Muscle of leg (tissue), 16 donors: ENCODE measurements around the gene FIGN. TPM values are rescaled to one million over a fixed set of nuclear protein-coding genes. Genes with fewer than 3 reads are reported as not detected.

Experiments used
- DNase-seq: peaks from one replicate; pipeline ENCODE4 v3.0.0; 2013
- H3K27ac ChIP-seq: one replicate; pipeline ENCODE4 v1.5.1; 2013; ENCODE audit warnings: mild to moderate bottlenecking, low read length, control low read depth
- H3K27me3 ChIP-seq: one replicate; pipeline ENCODE4 v1.6.1; 2013; ENCODE audit warnings: low read length; ENCODE audit not compliant: control insufficient read depth, insufficient read depth
- H3K36me3 ChIP-seq: one replicate; pipeline ENCODE4 v1.6.1; 2013; ENCODE audit warnings: low read length; ENCODE audit not compliant: control insufficient read depth, insufficient read depth
- H3K4me1 ChIP-seq: one replicate; pipeline ENCODE4 v1.6.1; 2013; ENCODE audit warnings: low read length; ENCODE audit not compliant: control insufficient read depth, insufficient read depth
- H3K4me3 ChIP-seq: one replicate; pipeline ENCODE4 v1.5.1; 2013; ENCODE audit warnings: low read length, control low read depth
- H3K9me3 ChIP-seq: replicated peaks from 2 replicates; pipeline ENCODE4 v1.6.1; 2013; ENCODE audit warnings: low read depth, low read length; ENCODE audit not compliant: control insufficient read depth
- WGBS: methylation state at CpG from one replicate; pipeline ENCODE4 v1.1.5; 2013; ENCODE audit warnings: missing lambda C conversion rate; ENCODE audit not compliant: insufficient coverage; 5-methylcytosine and 5-hydroxymethylcytosine counted together
- long read RNA-seq, 11 donors: transcript quantifications; one replicate each; lab custom pipeline, GENCODE V29; 2026
- polyA plus RNA-seq, 8 donors: library from polyadenylated mRNA; unstranded; fragments of 120-200 nt; gene quantifications; one replicate each; pipeline versions ENCODE4 v1.2.1 to v1.2.3, GENCODE V29; 2013; ENCODE audit warnings: inconsistent platforms in 1 of 8, low replicate concordance in 1 of 8; ENCODE audit not compliant: insufficient read length in 8 of 8, insufficient read depth in 1 of 8
- total RNA-seq: library from RNA; stranded (reverse); fragments of 120-200 nt; gene quantifications from one replicate; pipeline ENCODE4 v1.2.4, GENCODE V29; 2013

Gene FIGN, protein sequence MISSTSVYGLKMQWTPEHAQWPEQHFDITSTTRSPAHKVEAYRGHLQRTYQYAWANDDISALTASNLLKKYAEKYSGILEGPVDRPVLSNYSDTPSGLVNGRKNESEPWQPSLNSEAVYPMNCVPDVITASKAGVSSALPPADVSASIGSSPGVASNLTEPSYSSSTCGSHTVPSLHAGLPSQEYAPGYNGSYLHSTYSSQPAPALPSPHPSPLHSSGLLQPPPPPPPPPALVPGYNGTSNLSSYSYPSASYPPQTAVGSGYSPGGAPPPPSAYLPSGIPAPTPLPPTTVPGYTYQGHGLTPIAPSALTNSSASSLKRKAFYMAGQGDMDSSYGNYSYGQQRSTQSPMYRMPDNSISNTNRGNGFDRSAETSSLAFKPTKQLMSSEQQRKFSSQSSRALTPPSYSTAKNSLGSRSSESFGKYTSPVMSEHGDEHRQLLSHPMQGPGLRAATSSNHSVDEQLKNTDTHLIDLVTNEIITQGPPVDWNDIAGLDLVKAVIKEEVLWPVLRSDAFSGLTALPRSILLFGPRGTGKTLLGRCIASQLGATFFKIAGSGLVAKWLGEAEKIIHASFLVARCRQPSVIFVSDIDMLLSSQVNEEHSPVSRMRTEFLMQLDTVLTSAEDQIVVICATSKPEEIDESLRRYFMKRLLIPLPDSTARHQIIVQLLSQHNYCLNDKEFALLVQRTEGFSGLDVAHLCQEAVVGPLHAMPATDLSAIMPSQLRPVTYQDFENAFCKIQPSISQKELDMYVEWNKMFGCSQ
- 0.53 TPM for total RNA-seq
- 1 to 10 TPM in 4 of 8 donors, under 1 TPM in 4; 0.84 to 2.2 (median 1.1) TPM for polyA plus RNA-seq
- long read RNA-seq, donor 1 = 0 reads
- long read RNA-seq, donor 2 = 0 reads
- long read RNA-seq, donor 3 = 0 reads
- long read RNA-seq, donor 4, full-length matches to known transcripts = 3 of 3 reads
- long read RNA-seq, donor 4, partial matches to known transcripts = 0 of 3 reads
- long read RNA-seq, donor 4, other reads (novel, unspliced or antisense) = 0 of 3 reads
- long read RNA-seq, donor 5 = 0 reads
- long read RNA-seq, donor 6, full-length matches to known transcripts = 1 of 1 reads
- long read RNA-seq, donor 6, partial matches to known transcripts = 0 of 1 reads
- long read RNA-seq, donor 6, other reads (novel, unspliced or antisense) = 0 of 1 reads
- long read RNA-seq, donor 7 = 0 reads
- long read RNA-seq, donor 8 = 0 reads
- long read RNA-seq, donor 9 = 0 reads
- long read RNA-seq, donor 10, full-length matches to known transcripts = 1 of 1 reads
- long read RNA-seq, donor 10, partial matches to known transcripts = 0 of 1 reads
- long read RNA-seq, donor 10, other reads (novel, unspliced or antisense) = 0 of 1 reads
- long read RNA-seq, donor 11 = 0 reads

- H3K4me3 ChIP-seq = peak within 1 kb of the TSS; percentile 55
- peaks cover 25% of the 10 kb centered on the region for H3K27me3 ChIP-seq
- under 1% methylated on average over 47 of the region's 54 CpGs for WGBS
- H3K27ac ChIP-seq = peak within 1 kb of the TSS; percentile 82
- no peaks in the 10 kb centered on the region for H3K36me3 ChIP-seq
- no peaks in the 10 kb centered on the region for H3K9me3 ChIP-seq
- peak; percentile 84 for DNase-seq
- peaks cover 6% of the 10 kb centered on the region for H3K4me1 ChIP-seq
These were observed at the start of gene FIGN for GRCh38 chr2:163735685-163736432. FIGN (minus strand) TSS chr2:163736008; CDS start chr2:163734927, 1,081 bp downstream.

- Histone ChIP-seq H3K27me3 (no peaks in the 10 kb centered on the region), H3K4me3 (no peak overlapping the region), H3K36me3 (no peaks in the 10 kb centered on the region), H3K4me1 (no peaks in the 10 kb centered on the region), H3K9me3 (no peaks in the 10 kb centered on the region), H3K27ac (no peak overlapping the region)
- WGBS = 60% methylated on average over 1 of the region's 3 CpGs
- no peak for DNase-seq
These were observed 49.4 kb upstream of the FIGN start for GRCh38 chr2:163785162-163785561.

GRCh38 chr2:163779970-163780597 lies 44.3 kb upstream of the FIGN start:
- Histone ChIP-seq H3K27ac (no peak overlapping the region), H3K4me1 (no peaks in the 10 kb centered on the region), H3K36me3 (no peaks in the 10 kb centered on the region), H3K9me3 (no peaks in the 10 kb centered on the region), H3K27me3 (no peaks in the 10 kb centered on the region), H3K4me3 (no peak overlapping the region)
- DNase-seq = no peak
- WGBS = 50% methylated on average over 1 of the region's 6 CpGs

DNA sequence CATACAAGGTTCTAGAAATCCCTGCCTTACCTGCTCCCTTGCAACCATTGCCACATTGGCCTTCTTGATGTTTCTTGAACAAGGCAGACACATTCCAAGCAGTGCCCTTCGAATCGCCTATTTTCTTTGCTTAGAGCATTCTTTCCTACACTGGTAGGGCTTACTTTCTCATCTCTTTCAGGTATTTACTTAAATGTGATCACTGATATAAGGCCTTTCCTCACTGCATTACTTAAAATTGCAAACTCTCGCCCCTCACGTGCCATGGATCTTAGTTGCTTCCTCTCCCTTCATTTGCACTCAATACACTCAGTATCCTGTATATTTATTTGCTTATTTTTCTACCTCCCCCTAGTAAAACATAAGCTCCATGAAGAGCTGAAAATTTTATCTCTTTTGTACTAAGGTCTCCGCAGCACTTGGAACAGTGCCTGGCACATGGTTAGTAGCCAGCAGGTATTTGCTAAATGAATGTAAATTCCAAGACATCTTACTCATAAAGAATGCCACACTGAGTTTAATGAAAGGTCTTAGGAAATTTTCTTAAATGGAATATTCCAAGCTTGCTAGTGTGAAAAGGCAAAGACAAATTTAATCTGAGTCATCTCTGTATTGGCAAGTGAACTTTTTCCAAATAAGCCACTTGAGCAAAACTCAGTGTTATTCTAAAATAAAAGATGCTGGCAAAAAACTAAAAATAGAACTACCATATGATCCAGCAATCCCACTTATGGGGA lies 42.4 kb upstream of the FIGN start:
- WGBS = 100% methylated on average over 2 of the region's 5 CpGs
- peak; percentile 11 for DNase-seq
- H3K4me3 ChIP-seq = no peak overlapping the region
- H3K27ac ChIP-seq = no peak overlapping the region
- no peaks in the 10 kb centered on the region for H3K36me3 ChIP-seq
- no peaks in the 10 kb centered on the region for H3K27me3 ChIP-seq
- no peaks in the 10 kb centered on the region for H3K9me3 ChIP-seq
- H3K4me1 ChIP-seq = no peaks in the 10 kb centered on the region

DNA sequence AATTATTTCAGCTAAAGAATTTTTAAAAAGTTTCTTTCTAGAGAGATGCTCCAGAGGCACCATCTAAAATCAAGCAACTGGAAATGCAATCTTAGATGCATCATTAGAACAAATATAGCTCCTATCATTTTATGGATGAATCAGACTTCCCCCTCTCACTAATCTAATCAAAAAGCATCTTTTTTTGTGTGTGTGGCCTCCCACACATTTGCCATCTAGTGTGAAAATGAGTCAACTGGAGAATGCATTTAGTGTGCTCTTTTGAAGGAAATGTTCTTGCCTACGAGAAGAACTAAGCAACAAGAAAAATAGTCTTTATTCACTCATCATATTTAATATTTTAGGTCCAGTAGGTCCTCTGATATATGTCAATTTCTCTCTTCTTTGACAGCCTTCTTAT lies 39.5 kb upstream of the FIGN start:
- no peaks in the 10 kb centered on the region for H3K4me1 ChIP-seq
- no peak for DNase-seq
- no peaks in the 10 kb centered on the region for H3K36me3 ChIP-seq
- no peak overlapping the region for H3K27ac ChIP-seq
- WGBS = no CpG with 5 or more reads among the region's 1 CpG
- H3K4me3 ChIP-seq = no peak overlapping the region
- no peaks in the 10 kb centered on the region for H3K27me3 ChIP-seq
- no peaks in the 10 kb centered on the region for H3K9me3 ChIP-seq

- no peaks in the 10 kb centered on the region for H3K36me3 ChIP-seq
- H3K9me3 ChIP-seq = no peaks in the 10 kb centered on the region
- DNase-seq = no peak
- H3K27ac ChIP-seq = no peak overlapping the region
- no peaks in the 10 kb centered on the region for H3K4me1 ChIP-seq
- no peaks in the 10 kb centered on the region for H3K27me3 ChIP-seq
- H3K4me3 ChIP-seq = no peak overlapping the region
- no CpG with 5 or more reads among the region's 2 CpGs for WGBS
These were observed 39.1 kb upstream of the FIGN start for GRCh38 chr2:163774862-163775261.

DNA sequence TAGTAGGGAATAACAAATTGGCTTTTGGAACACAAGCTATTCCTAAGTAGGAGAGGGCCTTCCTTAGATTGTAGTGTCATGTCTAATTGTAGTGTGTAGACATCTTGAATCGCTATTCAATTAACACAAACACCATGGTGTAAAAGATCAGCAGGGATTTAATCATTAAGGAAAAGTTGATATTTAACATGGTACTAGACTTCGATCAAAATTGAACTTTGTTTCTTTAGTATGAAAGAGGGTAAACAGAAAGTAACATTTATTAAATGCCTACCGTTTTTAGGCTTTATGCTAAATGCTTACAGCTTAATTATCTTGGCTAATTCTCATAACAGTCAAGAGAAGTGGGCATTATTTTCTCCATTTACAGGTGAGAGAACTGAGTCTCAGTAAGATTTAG lies 37.5 kb upstream of the FIGN start:
- WGBS = no CpG with 5 or more reads among the region's 3 CpGs
- H3K36me3 ChIP-seq = no peaks in the 10 kb centered on the region
- no peak for DNase-seq

GRCh38 chr2:163771596-163771995 lies 35.8 kb upstream of the FIGN start:
- Histone ChIP-seq H3K4me1 (no peaks in the 10 kb centered on the region), H3K9me3 (no peaks in the 10 kb centered on the region), H3K4me3 (no peak overlapping the region), H3K27ac (no peak overlapping the region), H3K36me3 (no peaks in the 10 kb centered on the region), H3K27me3 (no peaks in the 10 kb centered on the region)
- no peak for DNase-seq
- no CpG with 5 or more reads among the region's 4 CpGs for WGBS

More for the DNA sequence above, 37.5 kb upstream of the FIGN start:
- Histone ChIP-seq H3K4me1 (no peaks in the 10 kb centered on the region), H3K9me3 (no peaks in the 10 kb centered on the region), H3K27me3 (no peaks in the 10 kb centered on the region), H3K27ac (no peak overlapping the region), H3K4me3 (no peak overlapping the region)
